Measurements from ENCODE around the gene PRKAB1.

The PRKAB1 gene

GRCh38 chr12:119712721-119713120, 44.8 kb downstream of the PRKAB1 start:
- DNase-seq (ENCODE audit: low spot score): no peak

- no peak for DNase-seq (ENCODE audit: low spot score)
Observed at GRCh38 chr12:119713551-119714031, 45.7 kb downstream of the PRKAB1 start.

- DNase-seq (ENCODE audit: low spot score): no peak
Observed at GRCh38 chr12:119714614-119715267, 46.8 kb downstream of the PRKAB1 start.

- no peak for DNase-seq (ENCODE audit: low spot score)
Observed at GRCh38 chr12:119715268-119715620, 47.3 kb downstream of the PRKAB1 start.

- DNase-seq (ENCODE audit: low spot score): no peak
Observed at GRCh38 chr12:119718141-119718540, 50.2 kb downstream of the PRKAB1 start.

- DNase-seq (ENCODE audit: low spot score): no peak
Observed at GRCh38 chr12:119720349-119720748, 52.4 kb downstream of the PRKAB1 start.

- no peak for DNase-seq (ENCODE audit: low spot score)
Observed at GRCh38 chr12:119721306-119721705, 53.4 kb downstream of the PRKAB1 start.

- DNase-seq (ENCODE audit: low spot score): no peak
Observed at GRCh38 chr12:119725523-119725922, 57.6 kb downstream of the PRKAB1 start.

- DNase-seq (ENCODE audit: low spot score): no peak
Observed at GRCh38 chr12:119727600-119728443, 59.9 kb downstream of the PRKAB1 start.

- DNase-seq (ENCODE audit: low spot score): no peak
Observed at GRCh38 chr12:119728444-119728745, 60.5 kb downstream of the PRKAB1 start.

- no peak for DNase-seq (ENCODE audit: low spot score)
Observed at GRCh38 chr12:119729871-119730270, 61.9 kb downstream of the PRKAB1 start.

GRCh38 chr12:119730381-119730780, 62.4 kb downstream of the PRKAB1 start:
- no peak for DNase-seq (ENCODE audit: low spot score)
